ENCODE measurements around the gene YIPF2. TPM values are rescaled to one million over a fixed set of nuclear protein-coding genes. Genes with fewer than 3 reads are reported as not detected.

Gene YIPF2
- total RNA-seq, 6 donors from 2014 or later = 18.9 to 56.6 (median 49.5) TPM

- TF ChIP-seq EP300 (IDR thresholded peaks at IDR 0.05) = no peak
- TF ChIP-seq POLR2AphosphoS5 (IDR thresholded peaks at IDR 0.05) = no peak
- TF ChIP-seq POLR2A (IDR thresholded peaks at IDR 0.05) = no peak
- TF ChIP-seq CTCF (IDR thresholded peaks at IDR 0.05) = no peak
- Histone ChIP-seq H3K27me3 (no peaks in the 10 kb centered on the region), H3K4me1 (peaks cover 19 to 37% (median 24%) of the 10 kb centered on the region in 4 donors), H3K9me3 (no peaks in the 10 kb centered on the region), H3K4me3 (no peak overlapping the region), H3K27ac (peak overlapping the region in 1 of 4 donors; percentile 16), H3K36me3 (no peaks in the 10 kb centered on the region)
- DNase-seq = no peak
- no peak for ATAC-seq (ENCODE audit: low FRiP score in 2 of 2)
- 87 to 91% methylated on average over 8 of the region's 8 CpGs for WGBS, 2 donors
Observed at GRCh38 chr19:10971107-10971726, 42.8 kb upstream of the YIPF2 start.

- Histone ChIP-seq H3K4me3 (no peak overlapping the region), H3K27ac (peak overlapping the region; percentile 10 to 32 (median 27)), H3K9me3 (no peaks in the 10 kb centered on the region), H3K36me3 (no peaks in the 10 kb centered on the region), H3K4me1 (peaks cover 6 to 31% (median 20%) of the 10 kb centered on the region in 4 donors), H3K27me3 (no peaks in the 10 kb centered on the region)
- peak in 1 of 2 donors; percentile 51 for DNase-seq
- ATAC-seq (ENCODE audit: low FRiP score in 2 of 2) = peak in 1 of 2 donors; percentile 39
- WGBS, 2 donors = 50 to 61% methylated on average over 10 of the region's 10 CpGs
- TF ChIP-seq EP300 (IDR thresholded peaks at IDR 0.05) (no peak), CTCF (IDR thresholded peaks at IDR 0.05) (peak in 1 of 6 experiments; percentile 12)
Observed at GRCh38 chr19:10968527-10969135, 40.2 kb upstream of the YIPF2 start.

GRCh38 chr19:10966809-10967208, 38.4 kb upstream of the YIPF2 start:
- peaks cover 18 to 46% (median 37%) of the 10 kb centered on the region in 4 donors for H3K4me1 ChIP-seq
- no peak overlapping the region for H3K4me3 ChIP-seq
- H3K27me3 ChIP-seq = no peaks in the 10 kb centered on the region
- WGBS, 2 donors = 89% methylated on average over 8 of the region's 8 CpGs
- DNase-seq (no peak), ATAC-seq (ENCODE audit: low FRiP score in 2 of 2) (no peak)
- H3K9me3 ChIP-seq = no peaks in the 10 kb centered on the region
- H3K36me3 ChIP-seq = no peaks in the 10 kb centered on the region
- no peak overlapping the region for H3K27ac ChIP-seq
- no peak for TF ChIP-seq CTCF (IDR thresholded peaks at IDR 0.05)
- no peak for TF ChIP-seq EP300 (IDR thresholded peaks at IDR 0.05)
- no peak for TF ChIP-seq POLR2A (IDR thresholded peaks at IDR 0.05)
- no peak for TF ChIP-seq POLR2AphosphoS5 (IDR thresholded peaks at IDR 0.05)

- WGBS, 2 donors = 84 to 87% methylated on average over 6 of the region's 6 CpGs
- no peak for ATAC-seq (ENCODE audit: low FRiP score in 2 of 2)
- TF ChIP-seq CTCF (IDR thresholded peaks at IDR 0.05) = no peak
- no peak for TF ChIP-seq EP300 (IDR thresholded peaks at IDR 0.05)
- no peak for TF ChIP-seq POLR2AphosphoS5 (IDR thresholded peaks at IDR 0.05)
- TF ChIP-seq POLR2A (IDR thresholded peaks at IDR 0.05) = no peak
- Histone ChIP-seq H3K4me3 (no peak overlapping the region), H3K27ac (no peak overlapping the region), H3K36me3 (no peaks in the 10 kb centered on the region), H3K4me1 (peaks cover 18 to 48% (median 37%) of the 10 kb centered on the region in 4 donors), H3K9me3 (no peaks in the 10 kb centered on the region), H3K27me3 (no peaks in the 10 kb centered on the region)
- no peak for DNase-seq
Observed at GRCh38 chr19:10965398-10965797, 37.0 kb upstream of the YIPF2 start.

GRCh38 chr19:10964903-10965302, 36.5 kb upstream of the YIPF2 start:
- Histone ChIP-seq H3K27me3 (no peaks in the 10 kb centered on the region), H3K36me3 (no peaks in the 10 kb centered on the region), H3K4me1 (peaks cover 22 to 52% (median 38%) of the 10 kb centered on the region in 4 donors), H3K27ac (no peak overlapping the region), H3K9me3 (no peaks in the 10 kb centered on the region), H3K4me3 (no peak overlapping the region)
- ATAC-seq (ENCODE audit: low FRiP score in 2 of 2) (no peak), DNase-seq (no peak)
- WGBS, 2 donors = 98 to 100% methylated on average over 3 to 4 of the region's 4 CpGs
- TF ChIP-seq EP300 (IDR thresholded peaks at IDR 0.05) = no peak

Measured in upper lobe of left lung (tissue), 6 donors.